Peyer's patch (tissue), 4 donors: ENCODE measurements around the gene BTBD1. TPM values are rescaled to one million over a fixed set of nuclear protein-coding genes. Genes with fewer than 3 reads are reported as not detected.

Source experiments
- DNase-seq, 3 donors: peaks; one replicate each; pipeline ENCODE4 v3.0.0-alpha.2; 2017 to 2019
- H3K27ac ChIP-seq, 4 donors: fragments of 200-600 bp; sonication (generic); one replicate each; pipeline ENCODE4 v1.5.1; 2016 to 2019
- H3K27me3 ChIP-seq, 2 donors: fragments of 200-600 bp; sonication (generic); one replicate each; pipeline ENCODE4 v1.5.1; 2019
- H3K36me3 ChIP-seq, 3 donors: fragments of 200-600 bp; sonication (generic); one replicate each; pipeline ENCODE4 v1.5.1; 2016 to 2019
- H3K4me1 ChIP-seq, 4 donors: fragments of 200-600 bp; sonication (generic); one replicate each; pipeline ENCODE4 v1.5.1; 2016 to 2019
- H3K4me3 ChIP-seq, 4 donors: fragments of 200-600 bp; sonication (generic); 1 replicate in 3 of 4; 2 replicates in 1 of 4; pipeline ENCODE4 v1.5.1; 2016 to 2019; ENCODE audit warnings: mild to moderate bottlenecking in 1 of 4
- H3K9me3 ChIP-seq, 4 donors: fragments of 200-600 bp; sonication (generic); one replicate each; pipeline ENCODE4 v1.5.1; 2016 to 2019; ENCODE audit warnings: mild to moderate bottlenecking in 1 of 4
- CTCF ChIP-seq, 6 experiments: fragments of 450-650 bp in 4 of 6; fragments of 200-600 bp in 2 of 6; sonication (generic) in 1 of 6; IDR thresholded peaks; one replicate each; pipeline ENCODE4 v1.5.1; 2017 to 2019; ENCODE audit warnings: antibody characterized with exemption in 6 of 6, mild to moderate bottlenecking in 3 of 6, moderate library complexity in 1 of 6
- POLR2A ChIP-seq, 2 donors: fragments of 450-650 bp; IDR thresholded peaks; one replicate each; pipeline ENCODE4 v1.5.1; 2017; ENCODE audit warnings: antibody characterized with exemption in 2 of 2, mild to moderate bottlenecking in 2 of 2, moderate library complexity in 2 of 2
- total RNA-seq, 4 donors: library from RNA; depleted of rRNA; stranded (reverse); fragments of >200 nt; gene quantifications; one replicate each; pipeline ENCODE4 v1.1.0, GENCODE V29; 2016

Gene BTBD1
- total RNA-seq, 4 donors from 2014 or later = 58.7 to 74.6 (median 68.9) TPM

- no peak overlapping the region for H3K27ac ChIP-seq
- H3K36me3 ChIP-seq = no peaks in the 10 kb centered on the region
- no peaks in the 10 kb centered on the region for H3K4me1 ChIP-seq
- H3K27me3 ChIP-seq = no peaks in the 10 kb centered on the region
- no peak for TF ChIP-seq CTCF (IDR thresholded peaks at IDR 0.05)
- no peak for TF ChIP-seq POLR2A (IDR thresholded peaks at IDR 0.05)
- DNase-seq = no peak
- H3K9me3 ChIP-seq = no peaks in the 10 kb centered on the region
- H3K4me3 ChIP-seq = no peak overlapping the region
Measured at GRCh38 chr15:82972990-82973389, 94.1 kb downstream of the BTBD1 start.

DNA sequence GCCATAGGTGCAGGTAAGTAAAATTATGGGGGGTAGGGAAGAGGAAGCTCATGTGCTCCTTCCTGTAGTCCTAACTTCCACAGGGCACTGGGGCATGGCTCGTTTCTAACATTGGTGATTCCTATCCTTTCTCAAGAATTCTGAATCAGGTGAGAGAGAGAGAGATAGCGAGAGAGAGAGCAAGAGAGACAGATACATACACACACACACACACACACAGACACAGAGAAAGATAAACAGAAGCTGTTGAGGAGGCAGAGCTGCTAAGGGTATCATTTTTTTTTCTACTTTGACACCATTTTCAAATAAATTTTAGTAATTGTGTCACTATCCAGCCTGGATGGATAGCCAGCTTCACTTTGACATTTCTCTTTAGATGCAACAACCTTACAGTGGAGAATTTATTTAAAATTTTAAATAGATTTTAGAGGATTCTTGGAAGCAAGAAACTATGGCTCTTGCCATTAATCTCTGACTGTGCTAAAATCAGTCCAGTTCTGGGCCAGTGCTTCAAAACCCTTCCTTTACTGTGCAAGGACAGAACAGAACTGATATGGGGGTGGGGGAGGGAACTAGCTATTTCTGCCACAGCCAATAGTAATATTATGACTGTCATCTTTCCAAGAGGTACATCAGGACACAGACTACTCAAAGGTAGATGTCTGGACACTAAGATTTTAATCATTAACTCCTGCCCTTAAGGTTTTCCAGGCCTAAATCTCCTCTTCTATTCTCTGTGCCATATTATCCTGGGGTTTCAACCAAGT is 95.7 kb downstream of the BTBD1 start:
- no peak for DNase-seq
- Histone ChIP-seq H3K27me3 (no peaks in the 10 kb centered on the region), H3K4me1 (no peaks in the 10 kb centered on the region), H3K27ac (no peak overlapping the region), H3K9me3 (no peaks in the 10 kb centered on the region), H3K36me3 (no peaks in the 10 kb centered on the region), H3K4me3 (no peak overlapping the region)
- TF ChIP-seq CTCF (IDR thresholded peaks at IDR 0.05) (no peak), POLR2A (IDR thresholded peaks at IDR 0.05) (no peak)

GRCh38 chr15:82970696-82971095 is 96.4 kb downstream of the BTBD1 start:
- Histone ChIP-seq H3K36me3 (no peaks in the 10 kb centered on the region), H3K27ac (no peak overlapping the region), H3K9me3 (no peaks in the 10 kb centered on the region), H3K4me1 (no peaks in the 10 kb centered on the region), H3K27me3 (no peaks in the 10 kb centered on the region), H3K4me3 (no peak overlapping the region)
- DNase-seq = no peak
- TF ChIP-seq POLR2A (IDR thresholded peaks at IDR 0.05) = no peak
- no peak for TF ChIP-seq CTCF (IDR thresholded peaks at IDR 0.05)

GRCh38 chr15:82970078-82970686 is 96.9 kb downstream of the BTBD1 start:
- no peak for DNase-seq
- Histone ChIP-seq H3K9me3 (no peaks in the 10 kb centered on the region), H3K4me3 (no peak overlapping the region), H3K4me1 (no peaks in the 10 kb centered on the region), H3K27me3 (no peaks in the 10 kb centered on the region), H3K36me3 (no peaks in the 10 kb centered on the region), H3K27ac (no peak overlapping the region)
- TF ChIP-seq CTCF (IDR thresholded peaks at IDR 0.05) (no peak), POLR2A (IDR thresholded peaks at IDR 0.05) (no peak)

DNA sequence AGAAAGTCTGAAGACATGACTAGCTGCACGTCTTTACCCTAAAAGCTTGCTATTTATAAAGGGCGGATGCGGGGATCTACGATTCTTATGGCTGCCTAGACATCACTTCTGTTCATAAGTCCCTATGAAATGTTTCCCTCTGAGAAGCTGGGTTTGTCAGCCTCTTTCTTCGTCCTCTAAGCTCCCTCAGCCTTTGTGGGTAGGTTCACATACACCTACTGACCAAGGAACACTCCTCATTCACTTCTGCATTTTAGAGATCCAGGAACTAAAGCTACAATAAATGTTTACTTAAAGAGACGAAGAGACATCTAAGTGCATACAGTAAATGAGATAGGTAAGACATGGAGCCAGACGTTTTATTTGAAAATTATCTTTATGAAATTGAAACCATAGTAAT is 97.7 kb downstream of the BTBD1 start:
- H3K36me3 ChIP-seq = no peaks in the 10 kb centered on the region
- no peak overlapping the region for H3K27ac ChIP-seq
- H3K27me3 ChIP-seq = no peaks in the 10 kb centered on the region
- H3K4me1 ChIP-seq = no peaks in the 10 kb centered on the region
- TF ChIP-seq POLR2A (IDR thresholded peaks at IDR 0.05) (no peak), CTCF (IDR thresholded peaks at IDR 0.05) (no peak)
- H3K4me3 ChIP-seq = no peak overlapping the region
- DNase-seq = no peak
- no peaks in the 10 kb centered on the region for H3K9me3 ChIP-seq
